Stimulated activated CD8-positive, alpha-beta memory T cell treated with anti-CD3 and anti-CD28 coated beads, Interleukin-12 subunit alpha, Interleukin-12 subunit beta, amount 100 ng/mL, for 1 hour (primary cell): Measurements from ENCODE around the gene CDKN2B.
"Not testable (repeated sequence)": the region's sequence is repeated elsewhere in the genome, so short reads cannot be mapped to it uniquely, and the experiment has no call there.

ENCODE experiments used
- DNase-seq: peaks from one replicate; pipeline ENCODE4 v3.0.0-alpha.2; 2020; ENCODE audit warnings: low read depth

CDKN2B gene, protein sequence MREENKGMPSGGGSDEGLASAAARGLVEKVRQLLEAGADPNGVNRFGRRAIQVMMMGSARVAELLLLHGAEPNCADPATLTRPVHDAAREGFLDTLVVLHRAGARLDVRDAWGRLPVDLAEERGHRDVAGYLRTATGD

DNA sequence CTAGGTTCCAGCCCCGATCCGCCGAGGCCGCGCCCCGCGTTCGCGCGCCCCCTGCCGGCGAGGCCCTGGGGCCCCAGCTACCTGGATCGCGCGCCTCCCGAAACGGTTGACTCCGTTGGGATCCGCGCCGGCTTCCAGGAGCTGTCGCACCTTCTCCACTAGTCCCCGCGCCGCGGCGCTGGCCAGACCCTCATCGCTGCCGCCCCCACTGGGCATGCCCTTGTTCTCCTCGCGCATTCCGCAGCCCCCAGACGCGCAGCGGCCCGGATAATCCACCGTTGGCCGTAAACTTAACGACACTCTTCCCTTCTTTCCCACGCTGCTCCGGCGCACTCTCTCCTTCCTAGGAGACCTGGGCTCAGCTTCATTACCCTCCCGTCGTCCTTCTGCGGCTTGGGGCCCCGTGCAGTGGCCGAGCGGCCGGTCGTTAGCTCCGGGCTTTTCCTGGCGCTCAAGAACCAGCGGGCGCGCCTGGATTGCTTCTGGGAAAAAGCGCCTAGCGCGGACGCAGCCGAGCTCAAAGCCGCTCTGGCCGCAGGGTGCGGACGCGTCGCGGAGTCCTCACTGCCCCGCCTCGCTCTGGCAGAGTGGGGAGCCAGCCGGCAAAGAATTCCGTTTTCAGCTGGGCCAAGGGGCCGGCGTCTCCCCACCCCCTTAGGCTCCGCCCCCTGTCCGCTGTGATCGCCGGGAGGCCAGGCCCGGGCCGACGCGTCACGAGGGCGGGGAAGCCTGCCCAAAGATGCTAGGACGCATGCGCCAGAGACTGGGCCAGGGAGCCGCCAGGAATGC is at the start of gene CDKN2B:
Gene CDKN2B, minus strand, starts transcription at position 589 of the 789 bp plus-strand sequence. Its CDS starts 352 bp downstream, at position 237.
- no peak for DNase-seq

DNA sequence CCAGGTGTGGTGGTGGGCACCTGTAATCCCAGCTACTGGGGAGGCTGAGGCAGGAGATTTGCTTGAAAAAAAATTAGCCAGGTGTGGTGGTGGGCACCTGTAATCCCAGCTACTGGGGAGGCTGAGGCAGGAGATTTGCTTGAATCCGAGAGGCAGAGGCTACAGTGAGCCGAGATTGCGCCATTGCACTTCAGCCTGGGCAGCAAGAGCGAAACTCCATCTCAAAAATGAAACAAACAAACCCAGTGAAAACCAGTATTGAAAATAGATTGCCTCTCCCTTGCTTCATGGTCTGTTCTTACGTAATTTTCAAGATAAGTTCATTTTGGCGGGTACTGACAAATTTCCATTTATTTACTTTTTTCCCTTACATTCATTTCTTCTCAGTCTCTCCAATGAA is 48.9 kb upstream of the CDKN2B start:
- DNase-seq, result not testable (repeated sequence)

DNA sequence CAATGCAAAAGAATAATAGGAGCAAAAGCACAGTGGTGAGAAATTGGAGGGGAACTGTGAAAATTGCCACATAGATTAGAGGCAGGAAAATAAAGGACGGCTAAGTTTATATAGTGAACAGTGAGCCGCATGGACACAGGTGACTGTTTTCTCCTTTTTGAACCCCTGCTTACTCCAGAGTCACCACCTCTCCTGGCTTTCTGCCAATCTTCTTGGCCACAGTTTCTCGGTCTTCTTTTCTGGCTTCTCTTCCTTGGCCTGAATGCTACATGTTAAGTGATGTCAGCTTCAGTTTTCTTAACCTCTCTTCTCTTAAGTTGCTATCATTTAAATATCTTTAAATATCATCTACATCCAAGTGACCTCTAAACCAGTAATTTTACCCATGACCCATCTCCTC is 47.3 kb upstream of the CDKN2B start:
- DNase-seq, result no peak

DNA sequence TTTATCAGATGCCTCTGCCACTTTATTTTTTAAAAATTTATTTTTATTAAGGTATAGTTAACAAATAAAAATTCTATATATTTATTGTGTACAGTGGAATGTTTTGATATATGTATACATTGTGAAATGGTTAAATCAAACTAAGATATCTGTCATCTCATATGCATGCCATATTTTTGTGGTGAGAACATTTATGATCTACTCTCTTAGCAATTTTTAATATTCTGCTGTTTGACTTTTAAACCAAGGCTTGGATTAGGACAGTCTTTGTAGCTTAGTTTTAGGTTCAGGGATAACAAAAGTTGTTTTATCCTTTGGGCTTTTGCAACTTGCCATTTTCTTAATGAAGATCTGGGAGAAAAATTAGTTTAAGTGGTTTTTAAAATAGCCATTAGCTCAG is 46.0 kb upstream of the CDKN2B start:
- DNase-seq, result no peak

DNA sequence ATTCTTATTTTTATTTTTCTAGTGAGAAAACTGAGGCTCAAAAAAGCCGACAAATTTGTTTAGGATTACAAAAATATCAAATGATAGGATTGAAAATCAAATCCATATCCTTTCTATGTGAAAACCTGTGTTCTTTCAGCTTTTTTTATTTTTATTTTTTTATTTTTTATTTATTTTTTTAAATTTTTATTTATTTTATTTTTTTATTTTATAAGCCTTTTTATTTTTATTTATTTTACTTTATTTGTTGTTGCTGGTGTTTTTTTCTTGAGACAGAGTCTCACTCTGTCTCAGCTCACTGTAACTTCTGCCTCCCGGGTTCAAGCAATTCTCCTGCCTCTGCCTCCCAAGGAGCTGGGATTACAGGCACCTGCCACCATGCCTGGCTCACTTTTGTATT is 45.4 kb upstream of the CDKN2B start:
- DNase-seq, result no peak

GRCh38 chr9:22054076-22054475 is 45.0 kb upstream of the CDKN2B start:
- DNase-seq, result no peak

GRCh38 chr9:22053178-22053577 is 44.1 kb upstream of the CDKN2B start:
- DNase-seq, result no peak

DNA sequence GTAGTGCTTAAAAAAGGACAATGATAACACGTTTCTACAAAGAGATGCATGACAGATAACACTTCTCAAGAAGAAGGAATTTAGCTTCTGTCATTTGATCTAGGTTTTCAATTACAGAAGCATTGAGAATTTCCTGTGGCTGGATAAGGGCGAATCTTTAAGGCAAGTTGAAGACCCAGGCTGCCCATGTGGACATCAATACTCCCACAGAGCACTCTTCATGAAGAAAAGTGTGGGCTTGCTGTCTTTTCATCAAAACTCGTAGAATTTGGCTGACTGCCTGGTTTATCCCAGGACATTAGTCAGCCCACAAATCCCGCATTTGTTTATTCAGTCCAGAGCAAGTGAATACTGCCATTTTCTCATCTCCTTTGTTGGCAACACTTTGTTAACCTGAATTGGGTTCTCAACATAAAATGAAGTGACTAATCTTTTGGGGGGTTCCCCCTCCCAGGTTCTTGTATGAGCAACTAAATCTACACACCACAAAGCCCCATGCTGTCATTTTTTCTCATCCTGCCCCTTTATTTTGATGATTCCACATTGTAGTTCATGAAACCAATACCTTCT is 43.4 kb upstream of the CDKN2B start:
- DNase-seq, result no peak

DNA sequence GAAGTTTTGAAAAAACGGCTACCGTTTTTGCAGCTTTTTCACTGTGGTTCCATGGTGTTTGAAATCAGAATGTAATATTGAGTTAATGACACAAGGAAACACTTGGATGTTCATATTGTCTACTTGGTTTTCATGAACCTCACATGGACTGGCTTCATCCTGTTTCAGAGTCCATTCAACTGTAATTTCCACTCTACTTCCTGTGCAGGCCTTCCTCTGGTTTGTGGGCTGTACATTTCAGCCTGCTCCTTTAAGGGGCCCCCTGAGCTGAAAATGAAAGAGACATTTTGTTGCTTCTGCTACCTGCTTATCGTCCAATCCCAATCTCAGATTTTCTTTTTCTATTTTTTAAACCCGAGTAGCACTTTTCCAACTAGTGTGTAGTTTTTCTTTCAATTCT is 41.8 kb upstream of the CDKN2B start:
- DNase-seq, result no peak

- DNase-seq, result no peak
Measured at GRCh38 chr9:22049411-22049810, 40.3 kb upstream of the CDKN2B start.

- DNase-seq, result no peak
Measured at GRCh38 chr9:22047596-22047995, 38.5 kb upstream of the CDKN2B start.

DNA sequence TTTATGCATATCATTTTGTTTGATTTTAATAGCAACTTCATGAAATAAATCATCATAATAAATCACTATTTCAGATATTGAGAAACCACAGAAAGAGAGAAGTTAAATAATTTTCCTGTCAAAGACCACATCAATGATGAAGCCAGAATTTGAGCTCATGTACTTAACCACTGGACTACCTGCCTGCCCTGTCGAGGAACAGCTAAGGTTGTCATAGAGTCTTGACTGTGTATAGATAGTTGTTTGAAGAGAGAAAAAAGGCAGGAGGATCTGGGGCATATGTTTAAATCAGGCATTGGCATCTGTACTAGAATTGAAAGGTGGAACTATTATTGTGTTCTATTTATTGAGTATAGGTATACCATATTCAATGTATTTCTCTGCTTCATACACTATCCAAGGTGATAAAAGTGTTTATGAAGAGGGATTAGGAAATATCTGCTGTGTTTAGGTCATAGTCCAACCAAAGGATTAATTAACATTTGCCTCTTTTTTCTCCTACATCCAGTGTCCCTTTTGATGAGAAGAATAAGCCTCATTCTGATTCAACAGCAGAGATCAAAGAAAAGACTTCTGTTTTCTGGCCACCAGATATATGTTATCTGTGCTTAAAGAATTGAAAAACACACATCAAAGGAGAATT is 37.3 kb upstream of the CDKN2B start:
- DNase-seq, result no peak

GRCh38 chr9:22045423-22045822 is 36.3 kb upstream of the CDKN2B start:
- DNase-seq, result no peak

- no peak for DNase-seq
Measured at GRCh38 chr9:22044583-22044982, 35.5 kb upstream of the CDKN2B start.

GRCh38 chr9:22043928-22044327 is 34.8 kb upstream of the CDKN2B start:
- no peak for DNase-seq

- DNase-seq, result no peak
Measured at GRCh38 chr9:22041775-22042174, 32.7 kb upstream of the CDKN2B start.

DNA sequence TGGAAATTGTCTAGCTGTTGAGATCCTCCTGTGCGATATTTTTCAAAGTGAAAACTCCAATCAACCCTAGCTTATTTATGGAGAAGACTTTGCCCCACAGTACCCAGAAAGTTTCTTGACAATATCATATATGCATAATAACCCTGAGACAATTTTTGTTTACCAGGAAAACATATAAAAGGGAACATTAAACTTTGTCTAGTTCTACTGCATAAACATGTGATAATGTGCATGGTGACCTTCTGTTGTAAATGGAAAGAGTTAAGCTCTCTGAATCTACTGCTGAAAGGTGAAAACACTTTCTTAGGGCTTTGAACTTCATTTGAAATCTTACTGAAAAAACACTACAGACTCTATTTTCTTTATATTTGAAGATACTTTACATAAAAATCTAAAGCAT is 32.2 kb upstream of the CDKN2B start:
- no peak for DNase-seq

- DNase-seq, result no peak
Measured at GRCh38 chr9:22040760-22041159, 31.7 kb upstream of the CDKN2B start.

GRCh38 chr9:22039258-22039657 is 30.2 kb upstream of the CDKN2B start:
- DNase-seq, result no peak

- no peak for DNase-seq
Measured at GRCh38 chr9:22037954-22038690, 29.0 kb upstream of the CDKN2B start.

DNA sequence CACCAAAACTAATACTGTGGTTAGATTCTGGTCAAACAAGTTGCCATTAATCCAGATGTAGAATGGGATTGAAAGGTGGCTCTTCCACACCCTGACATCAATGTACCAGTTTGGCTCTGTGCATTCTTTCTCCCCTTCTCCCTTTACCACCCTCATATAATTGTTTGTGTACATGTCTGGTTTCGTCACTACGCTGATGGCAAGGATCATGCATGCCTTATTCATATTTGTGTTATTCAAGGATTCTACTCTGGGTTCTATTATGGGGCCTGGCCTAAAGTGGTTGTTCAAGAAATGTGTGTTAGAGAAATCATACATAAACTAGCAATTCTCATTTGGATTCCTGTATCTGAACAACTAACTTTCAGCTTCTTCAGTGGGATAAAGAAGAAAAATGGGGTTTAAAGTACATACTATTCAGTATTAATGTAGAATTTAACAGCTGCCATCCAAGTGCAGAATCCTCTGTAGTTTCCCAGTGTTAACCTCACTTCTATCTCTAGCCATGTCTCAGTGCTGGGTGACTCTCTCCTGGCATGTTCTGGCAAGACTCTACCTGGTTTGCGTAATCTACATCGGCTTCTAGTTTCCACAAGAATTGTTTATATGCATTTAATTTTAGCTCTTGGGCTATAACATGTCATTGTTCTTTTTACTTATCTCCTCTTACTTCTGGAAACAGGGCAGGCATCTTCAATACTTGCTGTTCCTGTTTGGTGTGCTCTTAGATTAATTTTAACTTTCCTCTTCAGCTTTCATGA is 27.9 kb upstream of the CDKN2B start:
- DNase-seq, result no peak

DNA sequence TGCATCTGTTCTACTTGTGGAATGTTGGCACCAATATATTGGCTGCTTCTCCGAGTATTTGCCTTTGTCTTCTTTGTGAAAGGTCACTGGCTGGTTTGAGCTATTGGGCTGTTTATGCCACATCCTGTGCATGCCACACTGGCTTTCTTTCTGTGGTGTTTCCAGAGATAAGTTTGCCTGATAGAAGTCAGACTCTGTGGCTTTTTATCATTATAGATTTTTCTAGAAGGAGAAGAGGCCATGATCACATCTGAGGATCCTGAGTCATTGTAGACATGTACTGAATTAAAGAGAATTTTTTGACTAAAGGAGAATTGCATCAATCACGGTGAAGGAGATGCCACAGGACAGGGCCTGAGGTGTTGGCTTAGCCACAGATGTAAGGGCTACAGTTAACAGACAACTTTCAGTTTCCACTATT is 26.5 kb upstream of the CDKN2B start:
- no peak for DNase-seq
